Esophagus muscularis mucosa (tissue), 4 donors: ENCODE measurements around the gene GFER. TPM values are rescaled to one million over a fixed set of nuclear protein-coding genes. Genes with fewer than 3 reads are reported as not detected.
A peak's percentile ranks its signal among the peaks of the same experiment; 100 is the strongest.
"Not testable (repeated sequence)": the region's sequence is repeated elsewhere in the genome, so short reads cannot be mapped to it uniquely, and the experiment has no call there.

Experiments
- DNase-seq: peaks from one replicate; pipeline ENCODE4 v3.0.0-alpha.2; 2017; ENCODE audit errors: extremely low spot score
- H3K27ac ChIP-seq, 4 donors: fragments of 200-600 bp; sonication (generic); replicated peaks in 1 of 4; 1 replicate in 3 of 4; 2 replicates in 1 of 4; pipeline ENCODE4 v1.5.1; 2016 to 2019; ENCODE audit warnings: mild to moderate bottlenecking in 1 of 4
- H3K27me3 ChIP-seq, 4 donors: fragments of 200-600 bp; sonication (generic); one replicate each; pipeline versions ENCODE4 v1.5.1 to v1.6.0; 2016 to 2019
- H3K36me3 ChIP-seq, 4 donors: fragments of 200-600 bp; sonication (generic); one replicate each; pipeline ENCODE4 v1.5.1; 2016 to 2019
- H3K4me1 ChIP-seq, 4 donors: fragments of 200-600 bp; sonication (generic); one replicate each; pipeline ENCODE4 v1.5.1; 2016 to 2019
- H3K4me3 ChIP-seq, 4 donors: fragments of 200-600 bp; sonication (generic); 1 replicate in 2 of 4; 2 replicates in 2 of 4; pipeline ENCODE4 v1.5.1; 2016 to 2019; ENCODE audit warnings: mild to moderate bottlenecking in 4 of 4, moderate library complexity in 1 of 4
- H3K9me3 ChIP-seq, 4 donors: fragments of 200-600 bp; sonication (generic); 1 replicate in 3 of 4; 2 replicates in 1 of 4; pipeline ENCODE4 v1.5.1; 2016 to 2019
- EP300 ChIP-seq: sonication (generic); formaldehyde crosslinking; IDR thresholded peaks from one replicate; pipeline ENCODE4 v1.6.1; 2017; ENCODE audit warnings: antibody characterized with exemption
- POLR2A ChIP-seq: fragments of 450-650 bp; IDR thresholded peaks from one replicate; pipeline ENCODE4 v1.6.1; 2017; ENCODE audit warnings: antibody characterized with exemption, moderate library complexity, mild to moderate bottlenecking, low read depth
- POLR2AphosphoS5 ChIP-seq, 2 donors: sonication (generic); formaldehyde crosslinking; IDR thresholded peaks; one replicate each; pipeline ENCODE4 v1.6.1; 2017; ENCODE audit warnings: antibody characterized with exemption in 2 of 2
- WGBS: methylation state at CpG from one replicate; pipeline ENCODE4 v1.1.5; 2018; 5-methylcytosine and 5-hydroxymethylcytosine counted together
- intact Hi-C: fragments of 100-400 bp; cut with DNase I; formaldehyde crosslinking; loops from one replicate; pipeline ENCODE4 v1.15.1; 2023
- total RNA-seq, 4 donors: library from RNA; depleted of rRNA; stranded (reverse); fragments of >200 nt; gene quantifications; one replicate each; pipeline versions ENCODE4 v1.1.0 to v1.2.1, GENCODE V29; 2016
- TF ChIP-seq, protein P1 (sequence below), 3 experiments: fragments of 200-600 bp in 2 of 3; fragments of 450-650 bp in 1 of 3; sonication (generic) in 2 of 3; IDR thresholded peaks; one replicate each; pipeline ENCODE4 v1.5.1; 2017 to 2019; ENCODE audit warnings: antibody characterized with exemption in 3 of 3, mild to moderate bottlenecking in 2 of 3, moderate library complexity in 1 of 3

GFER gene
- total RNA-seq, 4 donors from 2014 or later = 14.1 to 38.5 (median 23.7) TPM

DNA sequence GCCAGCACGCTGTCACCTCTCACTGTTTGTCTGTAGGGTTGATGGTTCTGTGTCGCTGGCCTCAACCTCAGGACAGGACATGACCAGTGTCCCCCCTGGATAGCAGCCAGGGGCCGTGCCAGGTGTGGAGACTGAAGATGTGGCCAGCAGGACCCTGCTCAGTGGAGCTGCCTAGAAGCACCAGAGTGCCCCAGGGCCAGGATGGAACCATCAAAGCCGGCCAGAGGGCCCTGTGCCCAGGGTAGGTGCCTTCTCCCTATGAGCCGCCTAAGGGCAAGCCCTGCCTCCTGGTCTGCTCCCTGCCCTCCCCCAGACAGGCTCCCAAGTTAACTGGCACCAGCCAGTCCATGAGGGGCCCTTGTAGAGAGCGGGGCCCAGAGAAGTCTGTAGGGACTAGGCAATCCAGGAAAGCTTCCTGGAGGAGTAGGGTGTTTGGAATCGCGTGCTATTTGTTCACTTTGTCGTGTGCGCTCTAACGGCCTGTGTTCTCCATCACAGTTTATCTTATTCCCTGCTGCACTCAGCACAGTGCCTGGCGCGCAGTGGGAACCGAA lies 25.2 kb upstream of the GFER start:
- H3K4me1 ChIP-seq = peaks cover 33 to 45% (median 35%) of the 10 kb centered on the region in 4 donors
- intact Hi-C loops = no loop called here
- no peaks in the 10 kb centered on the region for H3K27me3 ChIP-seq
- DNase-seq = no peak
- peaks cover 25 to 32% (median 26%) of the 10 kb centered on the region in 4 donors for H3K36me3 ChIP-seq
- H3K4me3 ChIP-seq = peak overlapping the region; percentile 69 to 86 (median 79)
- 23% methylated on average over 9 of the region's 14 CpGs for WGBS
- H3K27ac ChIP-seq = peak overlapping the region; percentile 86 to 92 (median 88)
- no peaks in the 10 kb centered on the region for H3K9me3 ChIP-seq
- TF ChIP-seq POLR2A (no peak), EP300 (no peak), POLR2AphosphoS5 (IDR thresholded peaks at IDR 0.05) (no peak)
- TF ChIP-seq, protein P1, sequence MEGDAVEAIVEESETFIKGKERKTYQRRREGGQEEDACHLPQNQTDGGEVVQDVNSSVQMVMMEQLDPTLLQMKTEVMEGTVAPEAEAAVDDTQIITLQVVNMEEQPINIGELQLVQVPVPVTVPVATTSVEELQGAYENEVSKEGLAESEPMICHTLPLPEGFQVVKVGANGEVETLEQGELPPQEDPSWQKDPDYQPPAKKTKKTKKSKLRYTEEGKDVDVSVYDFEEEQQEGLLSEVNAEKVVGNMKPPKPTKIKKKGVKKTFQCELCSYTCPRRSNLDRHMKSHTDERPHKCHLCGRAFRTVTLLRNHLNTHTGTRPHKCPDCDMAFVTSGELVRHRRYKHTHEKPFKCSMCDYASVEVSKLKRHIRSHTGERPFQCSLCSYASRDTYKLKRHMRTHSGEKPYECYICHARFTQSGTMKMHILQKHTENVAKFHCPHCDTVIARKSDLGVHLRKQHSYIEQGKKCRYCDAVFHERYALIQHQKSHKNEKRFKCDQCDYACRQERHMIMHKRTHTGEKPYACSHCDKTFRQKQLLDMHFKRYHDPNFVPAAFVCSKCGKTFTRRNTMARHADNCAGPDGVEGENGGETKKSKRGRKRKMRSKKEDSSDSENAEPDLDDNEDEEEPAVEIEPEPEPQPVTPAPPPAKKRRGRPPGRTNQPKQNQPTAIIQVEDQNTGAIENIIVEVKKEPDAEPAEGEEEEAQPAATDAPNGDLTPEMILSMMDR (IDR thresholded peaks at IDR 0.05) = no peak

DNA sequence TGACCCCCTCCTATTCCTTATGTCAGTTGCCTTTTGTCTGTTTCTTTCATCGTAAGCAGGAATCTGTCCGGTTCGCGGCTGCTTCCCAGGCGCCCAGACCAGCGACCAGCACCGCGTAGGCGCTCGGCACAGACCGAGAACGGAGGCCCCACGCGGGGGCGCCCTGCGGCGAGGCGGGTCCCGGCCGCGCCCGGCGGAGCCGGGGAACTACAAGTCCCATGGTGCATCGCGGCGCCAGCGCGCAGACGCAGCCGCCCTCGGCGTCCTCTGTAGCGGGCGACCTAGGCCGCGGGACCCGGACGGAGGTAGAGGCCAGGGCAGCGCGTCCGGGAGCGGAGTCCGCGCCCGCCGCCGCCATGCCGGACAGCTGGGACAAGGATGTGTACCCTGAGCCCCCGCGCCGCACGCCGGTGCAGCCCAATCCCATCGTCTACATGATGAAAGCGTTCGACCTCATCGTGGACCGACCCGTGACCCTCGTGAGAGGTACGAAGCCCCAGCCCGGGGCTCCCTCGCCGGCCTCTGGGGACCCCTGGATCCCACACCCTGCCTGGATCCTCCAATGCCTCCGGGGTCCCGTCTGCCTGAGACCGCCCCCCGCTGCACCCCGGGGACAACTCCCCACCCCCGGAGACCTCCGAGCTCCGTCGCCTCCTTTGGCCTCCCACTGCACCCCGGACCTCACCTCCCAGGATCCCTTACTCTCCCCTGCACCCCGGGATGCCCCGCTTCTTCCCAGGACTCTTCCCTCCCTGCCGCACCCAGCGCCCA lies 24.5 kb upstream of the GFER start, which contains the start of gene NDUFB10:
TSS of gene NDUFB10 (plus strand) at position 270 of the 771 bp plus-strand sequence. CDS start at position 357, 87 bp downstream.
- 2% methylated on average over 26 of the region's 79 CpGs for WGBS
- H3K36me3 ChIP-seq = peaks cover 25 to 35% (median 26%) of the 10 kb centered on the region in 4 donors
- no peaks in the 10 kb centered on the region for H3K9me3 ChIP-seq
- peak within 1 kb of the TSS; percentile 69 to 86 (median 79) for H3K4me3 ChIP-seq
- H3K27ac ChIP-seq = peak within 1 kb of the TSS; percentile 86 to 92 (median 88)
- peak; percentile 97 for DNase-seq
- no peaks in the 10 kb centered on the region for H3K27me3 ChIP-seq
- H3K4me1 ChIP-seq = peaks cover 33 to 52% (median 38%) of the 10 kb centered on the region in 4 donors
- TF ChIP-seq, protein P1 (IDR thresholded peaks at IDR 0.05) = peak; percentile 67 to 83 (median 72)
- TF ChIP-seq POLR2A (peak; percentile 65), POLR2AphosphoS5 (IDR thresholded peaks at IDR 0.05) (peak; percentile 93 to 95), EP300 (no peak)
- intact Hi-C loops = no loop called here

DNA sequence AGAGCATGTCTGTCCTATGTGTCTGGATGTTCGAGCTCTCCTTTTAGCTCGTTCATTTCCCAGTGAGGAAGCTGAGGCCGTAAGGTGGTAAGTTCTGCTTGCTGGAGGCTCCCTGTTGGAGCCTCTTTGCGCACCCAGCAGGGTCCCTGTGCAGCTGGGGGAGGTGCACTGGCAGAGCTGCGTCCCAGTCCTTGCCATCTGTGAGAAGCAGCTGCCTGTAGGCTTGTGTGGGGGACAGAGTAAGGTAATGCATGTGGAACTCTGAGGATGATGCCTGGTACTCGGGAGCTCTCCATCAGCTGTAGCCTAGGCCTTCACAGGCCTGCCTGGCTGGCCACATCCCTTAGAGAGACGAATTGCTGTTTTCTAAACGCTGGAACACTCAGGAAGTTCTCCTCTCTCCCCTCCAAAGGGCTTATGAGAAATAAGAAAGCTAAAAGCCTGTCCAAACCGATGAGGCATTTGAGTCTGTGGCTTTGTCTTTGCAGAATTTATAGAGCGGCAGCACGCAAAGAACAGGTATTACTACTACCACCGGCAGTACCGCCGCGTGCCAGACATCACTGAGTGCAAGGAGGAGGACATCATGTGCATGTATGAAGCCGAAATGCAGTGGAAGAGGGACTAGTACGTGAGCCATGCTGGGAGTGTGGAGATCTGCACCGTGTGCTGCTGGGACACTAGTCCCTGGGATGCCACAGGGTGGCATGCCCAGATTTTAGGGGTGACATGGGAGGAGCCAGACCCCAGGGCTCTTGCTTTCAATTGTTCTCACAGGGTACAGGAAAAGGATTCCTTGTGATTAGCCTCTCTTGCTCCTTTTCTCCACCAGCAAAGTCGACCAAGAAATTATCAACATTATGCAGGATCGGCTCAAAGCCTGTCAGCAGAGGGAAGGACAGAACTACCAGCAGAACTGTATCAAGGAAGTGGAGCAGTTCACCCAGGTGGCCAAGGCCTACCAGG lies 23.0 kb upstream of the GFER start:
- H3K27me3 ChIP-seq = no peaks in the 10 kb centered on the region
- intact Hi-C loops = no loop called here
- H3K4me1 ChIP-seq = peaks cover 39 to 62% (median 46%) of the 10 kb centered on the region in 4 donors
- WGBS = 57% methylated on average over 18 of the region's 20 CpGs
- TF ChIP-seq POLR2AphosphoS5 (IDR thresholded peaks at IDR 0.05) (no peak), POLR2A (no peak), EP300 (no peak)
- TF ChIP-seq, protein P1 (IDR thresholded peaks at IDR 0.05) = no peak
- H3K36me3 ChIP-seq = peaks cover 25 to 35% (median 26%) of the 10 kb centered on the region in 4 donors
- no peaks in the 10 kb centered on the region for H3K9me3 ChIP-seq
- peak overlapping the region in 3 of 4 donors; percentile 86 to 92 (median 87) for H3K27ac ChIP-seq
- no peak for DNase-seq
- H3K4me3 ChIP-seq = peak overlapping the region; percentile 69 to 86 (median 79)

DNA sequence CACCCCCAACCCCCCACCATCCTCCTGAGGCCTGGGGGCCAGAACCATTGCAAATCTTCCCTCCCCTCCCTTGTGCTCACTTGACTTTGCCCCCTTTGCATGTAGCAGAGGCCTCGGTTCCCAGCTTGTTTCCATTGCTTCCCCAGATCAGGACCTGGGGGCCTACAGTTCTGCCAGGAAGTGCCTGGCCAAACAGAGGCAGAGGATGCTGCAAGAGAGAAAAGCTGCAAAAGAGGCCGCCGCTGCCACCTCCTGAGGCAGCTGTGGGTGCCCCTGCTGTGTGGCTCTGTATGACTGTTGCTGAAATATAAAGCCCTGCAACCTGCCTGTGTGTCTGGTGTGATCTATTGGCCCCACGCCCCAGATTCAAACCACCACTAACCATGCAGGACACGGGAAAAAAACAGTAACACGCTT lies 22.3 kb upstream of the GFER start:
- WGBS = 53% methylated on average over 6 of the region's 6 CpGs
- H3K4me1 ChIP-seq = peaks cover 43 to 69% (median 51%) of the 10 kb centered on the region in 4 donors

DNA sequence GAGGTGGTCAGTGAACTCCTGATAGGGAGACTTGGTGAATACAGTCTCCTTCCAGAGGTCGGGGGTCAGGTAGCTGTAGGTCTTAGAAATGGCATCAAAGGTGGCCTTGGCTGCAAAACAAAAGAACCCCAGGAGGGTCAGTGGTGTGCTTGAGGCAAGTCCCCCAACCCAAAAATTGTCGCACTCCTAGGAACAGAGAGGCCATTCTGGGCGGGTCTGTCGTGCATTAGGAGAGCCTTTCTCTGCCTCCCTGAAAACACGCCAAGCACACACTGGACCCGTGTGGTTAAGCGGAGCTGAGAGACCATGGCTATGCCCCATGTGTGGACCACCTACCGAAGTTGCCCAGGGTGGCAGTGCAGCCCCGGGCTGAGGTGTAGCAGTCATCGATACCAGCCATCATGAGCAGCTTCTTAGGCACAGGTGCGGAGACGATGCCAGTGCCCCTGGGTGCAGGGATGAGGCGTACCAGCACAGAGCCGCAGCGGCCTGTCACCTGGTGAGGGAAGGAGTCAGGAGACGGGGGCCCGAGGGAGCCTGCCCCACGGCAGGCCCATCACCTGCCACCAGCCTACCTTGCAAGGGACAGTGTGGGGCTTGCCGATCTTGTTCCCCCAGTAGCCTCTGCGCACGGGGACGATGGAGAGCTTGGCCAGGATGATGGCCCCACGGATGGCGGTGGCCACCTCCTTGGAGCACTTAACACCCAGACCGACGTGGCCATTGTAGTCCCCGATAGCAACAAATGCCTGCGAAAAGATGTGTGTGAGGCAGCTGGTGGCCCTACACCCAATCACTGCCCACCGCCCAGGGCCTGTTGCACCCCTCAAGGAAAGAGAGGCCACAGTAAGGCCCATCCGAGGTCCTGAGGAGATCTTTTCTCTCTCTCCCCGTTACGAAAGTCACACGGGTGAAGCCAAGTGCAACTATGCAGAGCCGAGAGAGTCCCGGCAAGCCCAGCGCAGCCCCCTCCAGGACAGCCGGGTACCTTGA lies 21.5 kb upstream of the GFER start:
- DNase-seq, H3K27me3 ChIP-seq, H3K9me3 ChIP-seq, intact Hi-C loops: not testable (repeated sequence)
- H3K4me1 ChIP-seq = peaks cover 43 to 71% (median 51%) of the 10 kb centered on the region in 4 donors
- H3K27ac ChIP-seq = peak overlapping the region in 1 of 4 donors; percentile 44
- peak overlapping the region in 1 of 4 donors; percentile 94 for H3K4me3 ChIP-seq
- H3K36me3 ChIP-seq = peaks cover 25 to 35% (median 26%) of the 10 kb centered on the region in 4 donors
- 89% methylated on average over 16 of the region's 37 CpGs for WGBS

More for the DNA sequence above, 22.3 kb upstream of the GFER start:
- intact Hi-C loops = no loop called here
- H3K27ac ChIP-seq = no peak overlapping the region
- TF ChIP-seq POLR2AphosphoS5 (IDR thresholded peaks at IDR 0.05) (no peak), EP300 (no peak), POLR2A (no peak)
- TF ChIP-seq, protein P1 (IDR thresholded peaks at IDR 0.05) = no peak
- H3K4me3 ChIP-seq = no peak overlapping the region
- no peaks in the 10 kb centered on the region for H3K27me3 ChIP-seq
- H3K36me3 ChIP-seq = peaks cover 25 to 35% (median 26%) of the 10 kb centered on the region in 4 donors
- H3K9me3 ChIP-seq = no peaks in the 10 kb centered on the region
- DNase-seq = no peak
